Uterine smooth muscle cell (primary cell): ENCODE measurements around the gene STAT5B. TPM values are rescaled to one million over a fixed set of nuclear protein-coding genes. Genes with fewer than 3 reads are reported as not detected.

Experiments
- total RNA-seq: library from RNA; depleted of rRNA; stranded (reverse); fragments of >200 nt; gene quantifications from 2 replicates; pipeline ENCODE4 v1.2.3, GENCODE V29; 2014

STAT5B gene
- 27.8 and 31.9 TPM in 2 replicates for total RNA-seq

GRCh38 chr17:42276359-42276608 lies at the start of gene STAT5B:
TSS of gene STAT5B (minus strand) at chr17:42276391. CDS start at chr17:42232127, 44,264 bp downstream.

GRCh38 chr17:42287977-42288802 lies 12.0 kb upstream of the STAT5B start, which contains the start of gene STAT5A:
TSS of gene STAT5A (plus strand) at chr17:42288498. CDS start at chr17:42289412, 914 bp downstream.

GRCh38 chr17:42193969-42194899 lies 82.0 kb downstream of the STAT5B start, which contains the start of gene GHDC:
TSS of gene GHDC (minus strand) at chr17:42194494. CDS start at chr17:42193581, 913 bp downstream.

GRCh38 chr17:42184713-42185620 lies 91.2 kb downstream of the STAT5B start, which contains the start of gene HCRT:
TSS of gene HCRT (minus strand) at chr17:42185452. CDS start at chr17:42185365, 87 bp downstream.

GRCh38 chr17:42180922-42181850 lies 95.0 kb downstream of the STAT5B start, which contains the start of gene KCNH4:
TSS of gene KCNH4 (minus strand) at chr17:42181142. CDS start at chr17:42180945, 197 bp downstream.

Other genes starting within 250 kb of the STAT5B start
- gene C17orf113, start 225.8 kb downstream of the STAT5B start, total RNA-seq: 0.22 and 0.37 TPM in 2 replicates
- not detected in 2 replicates for gene ZNF385C, start 177.9 kb downstream of the STAT5B start, total RNA-seq
- gene DHX58, start 163.7 kb downstream of the STAT5B start, total RNA-seq: 10.3 and 17.4 TPM in 2 replicates
- 8.7 and 10.7 TPM in 2 replicates for gene KAT2A, start 155.0 kb downstream of the STAT5B start, total RNA-seq
- gene HSPB9, start 153.6 kb downstream of the STAT5B start, total RNA-seq: not detected in 2 replicates
- gene RAB5C, start 121.4 kb downstream of the STAT5B start, total RNA-seq: 46.0 and 62.3 TPM in 2 replicates
- not detected in 2 replicates for gene KCNH4, start 95.2 kb downstream of the STAT5B start, total RNA-seq
- not detected in 2 replicates for gene HCRT, start 90.9 kb downstream of the STAT5B start, total RNA-seq
- 13.3 and 16.5 TPM in 2 replicates for gene GHDC, start 81.9 kb downstream of the STAT5B start, total RNA-seq
- 8.1 and 14.7 TPM in 2 replicates for gene STAT5A, start 12.1 kb upstream of the STAT5B start, total RNA-seq
- 60.8 and 86.4 TPM in 2 replicates for gene STAT3, start 112.1 kb upstream of the STAT5B start, total RNA-seq
- 669 and 706 TPM in 2 replicates for gene CAVIN1, start 146.9 kb upstream of the STAT5B start, total RNA-seq
- 53.4 and 53.5 TPM in 2 replicates for gene ATP6V0A1, start 182.5 kb upstream of the STAT5B start, total RNA-seq